ENCODE results near the gene MARK4. TPM values are rescaled to one million over a fixed set of nuclear protein-coding genes. Genes with fewer than 3 reads are reported as not detected.

MARK4 gene
- total RNA-seq, 4 donors from 2014 or later = 11.0 to 40.8 (median 13.2) TPM

GRCh38 chr19:45336696-45337251 lies 85.7 kb downstream of the MARK4 start:
- no peaks in the 10 kb centered on the region for H3K36me3 ChIP-seq
- in situ Hi-C loops (cut with MboI; ENCODE audit: low pct_ligation_motif_present in 1 of 4, low pct_unique_long_range_greater_than_20kb in 1 of 4, low sequenced_read_pairs in 3 of 4) (no loop called here), intact Hi-C loops (cut with DNase I; ENCODE audit: low total_unique reads) (no loop called here)
- peaks cover 33% of the 10 kb centered on the region for H3K27me3 ChIP-seq
- H3K9me3 ChIP-seq = no peaks in the 10 kb centered on the region
- H3K27ac ChIP-seq = no peak overlapping the region
- H3K4me1 ChIP-seq = peaks cover 0 to 12% (median 8%) of the 10 kb centered on the region in 4 donors
- no peak for DNase-seq
- H3K4me3 ChIP-seq = no peak overlapping the region
- TF ChIP-seq POLR2A (IDR thresholded peaks at IDR 0.05) (no peak), POLR2AphosphoS5 (IDR thresholded peaks at IDR 0.05) (no peak), CTCF (IDR thresholded peaks at IDR 0.05) (no peak), EP300 (IDR thresholded peaks at IDR 0.05; ENCODE audit: low read depth) (no peak)
- 56 to 57% methylated on average over 5 to 11 of the region's 11 CpGs for WGBS, 2 donors (ENCODE audit: low coverage in 1 of 2)

- H3K27ac ChIP-seq = no peak overlapping the region
- DNase-seq = no peak
- H3K27me3 ChIP-seq = peaks cover 55% of the 10 kb centered on the region
- H3K4me1 ChIP-seq = peaks cover 0 to 12% (median 8%) of the 10 kb centered on the region in 4 donors
- intact Hi-C loops (cut with DNase I; ENCODE audit: low total_unique reads) (loop anchor here (10.0 kb wide), 1 partner anchor 235 kb away; no protein-coding TSS in a partner anchor), in situ Hi-C loops (cut with MboI; ENCODE audit: low pct_ligation_motif_present in 1 of 4, low pct_unique_long_range_greater_than_20kb in 1 of 4, low sequenced_read_pairs in 3 of 4) (no loop called here)
- no peaks in the 10 kb centered on the region for H3K9me3 ChIP-seq
- TF ChIP-seq POLR2A (IDR thresholded peaks at IDR 0.05) = no peak
- TF ChIP-seq EP300 (IDR thresholded peaks at IDR 0.05; ENCODE audit: low read depth) = no peak
- TF ChIP-seq POLR2AphosphoS5 (IDR thresholded peaks at IDR 0.05) = no peak
- TF ChIP-seq CTCF (IDR thresholded peaks at IDR 0.05) = no peak
- H3K4me3 ChIP-seq = no peak overlapping the region
- H3K36me3 ChIP-seq = no peaks in the 10 kb centered on the region
- WGBS, 2 donors (ENCODE audit: low coverage in 1 of 2) = 68 to 76% methylated on average over 3 to 6 of the region's 6 CpGs
Measured at GRCh38 chr19:45339629-45340028, 88.6 kb downstream of the MARK4 start.

DNA sequence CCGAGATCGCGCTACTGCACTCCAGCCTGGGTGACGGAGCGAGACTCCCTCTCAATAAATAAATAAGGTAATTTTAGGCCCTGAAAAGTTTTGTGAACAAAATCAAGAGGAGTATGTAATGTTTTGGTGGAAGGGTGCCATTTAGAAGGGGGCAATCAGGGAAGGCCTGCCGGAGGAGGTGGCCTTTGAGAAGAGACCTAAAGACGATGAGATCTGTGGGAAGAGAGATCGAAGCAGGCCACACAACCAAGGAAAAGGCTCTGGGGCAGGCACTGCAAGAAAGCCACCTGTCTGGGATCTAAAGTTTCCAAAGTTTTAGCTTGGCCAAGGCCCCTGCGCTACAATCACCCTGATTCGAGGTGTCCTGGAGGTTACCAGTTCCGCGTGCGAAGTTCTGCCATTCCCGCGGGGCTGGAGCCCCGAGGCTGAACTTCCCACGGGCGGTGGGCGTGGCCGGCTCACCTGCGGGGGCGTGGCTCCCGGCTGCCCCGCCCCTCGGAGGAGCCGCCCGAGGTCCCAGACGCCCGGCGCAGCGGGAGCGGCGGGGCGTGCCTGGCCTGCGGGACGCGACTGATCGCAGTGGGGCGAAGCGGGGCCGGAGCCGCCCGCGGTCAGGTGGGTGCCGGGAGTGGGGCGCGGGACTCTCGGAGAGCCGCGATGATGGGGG lies 89.3 kb downstream of the MARK4 start, which contains the start of gene KLC3:
KLC3 (plus strand) TSS at position 519 of the 667 bp plus-strand sequence. CDS start 4,792 bp downstream, outside the sequence.
- WGBS, 2 donors (ENCODE audit: low coverage in 1 of 2) = 12 to 39% methylated on average over 3 to 50 of the region's 50 CpGs
- Histone ChIP-seq H3K36me3 (no peaks in the 10 kb centered on the region), H3K9me3 (no peaks in the 10 kb centered on the region), H3K27me3 (peaks cover 62% of the 10 kb centered on the region), H3K27ac (no peak within 1 kb of the TSS), H3K4me3 (peak within 1 kb of the TSS in 2 of 4 donors; percentile 22 to 27), H3K4me1 (peaks cover 0 to 12% (median 8%) of the 10 kb centered on the region in 4 donors)
- no peak for TF ChIP-seq POLR2A (IDR thresholded peaks at IDR 0.05)
- TF ChIP-seq CTCF (IDR thresholded peaks at IDR 0.05) = no peak
- no peak for TF ChIP-seq POLR2AphosphoS5 (IDR thresholded peaks at IDR 0.05)
- no peak for TF ChIP-seq EP300 (IDR thresholded peaks at IDR 0.05; ENCODE audit: low read depth)
- in situ Hi-C loops (cut with MboI; ENCODE audit: low pct_ligation_motif_present in 1 of 4, low pct_unique_long_range_greater_than_20kb in 1 of 4, low sequenced_read_pairs in 3 of 4) (no loop called here), intact Hi-C loops (cut with DNase I; ENCODE audit: low total_unique reads) (loop anchor here (10.0 kb wide), 1 partner anchor 236 kb away; no protein-coding TSS in a partner anchor)
- peak; percentile 61 for DNase-seq

GRCh38 chr19:45340899-45341453 lies 89.9 kb downstream of the MARK4 start:
- DNase-seq = no peak
- H3K27me3 ChIP-seq = peaks cover 69% of the 10 kb centered on the region
- intact Hi-C loops (cut with DNase I; ENCODE audit: low total_unique reads) = loop anchor here (10.0 kb wide), 1 partner anchor 236 kb away; no protein-coding TSS in a partner anchor

More at GRCh38 chr19:45340899-45341453, 89.9 kb downstream of the MARK4 start:
- H3K4me1 ChIP-seq = peaks cover 0 to 12% (median 8%) of the 10 kb centered on the region in 4 donors
- no peaks in the 10 kb centered on the region for H3K36me3 ChIP-seq
- H3K27ac ChIP-seq = no peak overlapping the region
- peak overlapping the region in 2 of 4 donors; percentile 22 to 27 for H3K4me3 ChIP-seq
- H3K9me3 ChIP-seq = no peaks in the 10 kb centered on the region
- 11% methylated on average over 23 of the region's 25 CpGs; no CpG with 5 or more reads in 1 of the 2 donors for WGBS, 2 donors (ENCODE audit: low coverage in 1 of 2)
- TF ChIP-seq POLR2A (IDR thresholded peaks at IDR 0.05) = no peak
- no peak for TF ChIP-seq EP300 (IDR thresholded peaks at IDR 0.05; ENCODE audit: low read depth)
- no peak for TF ChIP-seq CTCF (IDR thresholded peaks at IDR 0.05)
- TF ChIP-seq POLR2AphosphoS5 (IDR thresholded peaks at IDR 0.05) = no peak
- in situ Hi-C loops (cut with MboI; ENCODE audit: low pct_ligation_motif_present in 1 of 4, low pct_unique_long_range_greater_than_20kb in 1 of 4, low sequenced_read_pairs in 3 of 4) = no loop called here

All from transverse colon (tissue), 4 donors.